WTC11 (cell line): ENCODE results near the gene AXL.

Source experiments
- AFF4 ChIP-seq: sonication (generic); formaldehyde crosslinking; IDR thresholded peaks from 2 replicates; pipeline ENCODE4 v1.8.1; 2023; ENCODE audit warnings: mild to moderate bottlenecking, missing genetic modification reagents, borderline replicate concordance
- ATF6 ChIP-seq: sonication (generic); formaldehyde crosslinking; IDR thresholded peaks from 2 replicates; pipeline ENCODE4 v1.8.1; 2023; ENCODE audit warnings: mild to moderate bottlenecking, missing genetic modification reagents
- CTCF ChIP-seq: fragments of 200-600 bp; IDR thresholded peaks from 2 replicates; pipeline ENCODE4 v1.8.0; 2022; ENCODE audit warnings: antibody characterized with exemption
- E2F1 ChIP-seq: sonication (generic); formaldehyde crosslinking; IDR thresholded peaks from 2 replicates; pipeline ENCODE4 v1.8.0; 2022; ENCODE audit warnings: mild to moderate bottlenecking, missing genetic modification reagents
- HMGXB4 ChIP-seq: sonication (generic); formaldehyde crosslinking; IDR thresholded peaks from 2 replicates; pipeline ENCODE4 v1.8.1; 2023; ENCODE audit warnings: mild to moderate bottlenecking, moderate library complexity, missing genetic modification reagents
- MAX ChIP-seq: sonication (generic); formaldehyde crosslinking; IDR thresholded peaks from 2 replicates; pipeline ENCODE4 v1.8.0; 2022; ENCODE audit warnings: mild to moderate bottlenecking, missing genetic modification reagents
- NR3C1 ChIP-seq: sonication (generic); formaldehyde crosslinking; conservative IDR thresholded peaks from 2 replicates; pipeline ENCODE4 v1.8.1; 2023; ENCODE audit warnings: low read depth, mild to moderate bottlenecking, missing genetic modification reagents

- no peak for TF ChIP-seq CTCF
- no peak for TF ChIP-seq HMGXB4 (CRISPR knock-in tag)
- no peak for TF ChIP-seq MAX (CRISPR knock-in tag)
- TF ChIP-seq NR3C1: no peak
- no peak for TF ChIP-seq ATF6
- no peak for TF ChIP-seq E2F1
- no peak for TF ChIP-seq AFF4 (CRISPR knock-in tag)
Measured at GRCh38 chr19:41195675-41196497, 23.1 kb upstream of the AXL start.
